Activated CD4-positive, alpha-beta memory T cell treated with anti-CD3 and anti-CD28 coated beads for 36 hours (primary cell): ENCODE measurements around the gene IPO4. TPM values are rescaled to one million over a fixed set of nuclear protein-coding genes. Genes with fewer than 3 reads are reported as not detected.
"Not testable (repeated sequence)": the region's sequence is repeated elsewhere in the genome, so short reads cannot be mapped to it uniquely, and the experiment has no call there.

Source experiments
- CTCF ChIA-PET: fragments of 350-600 bp; sonication (Branson Sonifier 250); formaldehyde crosslinking; loops from one replicate; lab custom pipeline; 2021; ENCODE audit warnings: antibody characterized with exemption, inconsistent platforms; lab: Charles Lee
- POLR2A ChIA-PET: fragments of 350-600 bp; sonication (Branson Sonifier 250); formaldehyde crosslinking; loops from one replicate; lab custom pipeline; 2021; ENCODE audit warnings: antibody characterized with exemption; lab: Charles Lee
- DNase-seq: peaks from one replicate; pipeline ENCODE4 v3.0.0-alpha.2; 2020
- H3K27ac Mint-ChIP-seq: one replicate; pipeline ENCODE4 v1.8.0; 2021; ENCODE audit warnings: mixed read lengths
- H3K27me3 Mint-ChIP-seq: one replicate; pipeline ENCODE4 v1.8.0; 2021; ENCODE audit warnings: mixed read lengths
- H3K36me3 Mint-ChIP-seq: one replicate; pipeline ENCODE4 v1.8.0; 2021; ENCODE audit warnings: mixed read lengths
- H3K4me1 Mint-ChIP-seq: one replicate; pipeline ENCODE4 v1.8.0; 2021; ENCODE audit warnings: low read depth, mixed read lengths
- H3K4me3 Mint-ChIP-seq: one replicate; pipeline ENCODE4 v1.8.0; 2021; ENCODE audit warnings: mild to moderate bottlenecking, mixed read lengths
- H3K9me3 Mint-ChIP-seq: one replicate; pipeline ENCODE4 v1.8.0; 2021; ENCODE audit warnings: mixed read lengths
- intact Hi-C: fragments of 100-400 bp; cut with micrococcal nuclease; formaldehyde crosslinking; loops from one replicate; pipeline ENCODE4 v1.15.1; 2023
- total RNA-seq, 2 experiments: library from RNA; stranded (reverse); gene quantifications; one replicate each; pipeline ENCODE4 v1.2.3, GENCODE V29; 2021

The IPO4 gene
- total RNA-seq, 2 experiments from 2014 or later: 69.5 to 72.6 TPM

- ChIA-PET CTCF (interaction anchor here (0.8 to 8.0 kb wide), 4 partner anchors 10 to 101 kb away, joined by 3 to 37 read pairs (median 12); partner anchors contain the start of genes CIDEB and TINF2), POLR2A (interaction anchor here (0.9 to 2.3 kb wide), 5 partner anchors 10 to 71 kb away, joined by 3 to 17 read pairs (median 4); partner anchors contain the start of genes IRF9, MDP1 and TINF2)
- Mint-ChIP-seq H3K9me3 (no peaks in the 10 kb centered on the region), H3K27ac (peak within 1 kb of the TSS; percentile 90), H3K4me1 (peaks cover 56% of the 10 kb centered on the region), H3K4me3 (peak within 1 kb of the TSS; percentile 93), H3K27me3 (no peaks in the 10 kb centered on the region), H3K36me3 (peaks cover 35% of the 10 kb centered on the region)
- peak; percentile 43 for DNase-seq
- intact Hi-C loops: loop anchor here (1.0 to 2.0 kb wide), 9 partner anchors 9 to 210 kb away; partner anchors contain the start of genes CARMIL3, CHMP4A, IPO4 and IRF9
Observed at GRCh38 chr14:24232645-24233537, 44.3 kb upstream of the IPO4 start, which contains the start of gene GMPR2. GMPR2 (plus strand) TSS chr14:24232929; CDS start chr14:24233254, 325 bp downstream.

DNA sequence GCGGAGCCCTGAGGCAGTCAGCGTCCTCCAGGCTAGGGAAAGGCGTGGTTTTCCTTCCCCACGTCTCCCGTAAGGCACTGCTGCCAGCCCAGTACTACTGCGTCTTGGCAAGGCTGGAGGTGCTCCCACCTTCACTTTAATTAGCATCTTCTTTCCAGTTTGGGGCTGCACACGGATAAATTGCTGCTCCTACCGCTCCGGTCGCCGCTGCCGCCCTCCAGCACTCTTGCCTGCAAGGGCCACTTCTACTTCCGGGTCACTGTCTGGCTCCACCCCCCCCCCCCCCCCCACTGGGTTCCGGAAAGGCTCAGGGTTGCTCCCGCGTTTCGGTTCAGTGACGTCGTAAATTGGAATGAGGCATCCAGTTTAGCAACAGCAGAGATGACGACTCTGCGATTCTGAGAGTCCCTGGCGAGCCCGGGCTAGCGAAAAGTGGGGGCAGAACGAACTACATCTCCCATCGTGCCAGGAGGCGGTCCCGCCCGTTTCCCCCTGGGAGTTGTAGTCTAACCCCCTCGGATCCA, 43.6 kb upstream of the IPO4 start, which contains the start of gene NEDD8:
Gene NEDD8, minus strand, starts transcription at position 247 of the 524 bp plus-strand sequence. Its CDS starts 100 bp downstream, at position 147.
- DNase-seq: peak; percentile 96
- Mint-ChIP-seq H3K36me3 (peaks cover 33% of the 10 kb centered on the region), H3K27me3 (no peaks in the 10 kb centered on the region), H3K4me3 (peak within 1 kb of the TSS; percentile 93), H3K9me3 (no peaks in the 10 kb centered on the region), H3K27ac (peak within 1 kb of the TSS; percentile 90), H3K4me1 (peaks cover 55% of the 10 kb centered on the region)
- CTCF ChIA-PET: interaction anchor here (1.8 to 8.0 kb wide), 3 partner anchors 10 to 75 kb away, joined by 7 to 37 read pairs (median 18); partner anchors contain the start of genes CIDEB and TINF2
- POLR2A ChIA-PET: interaction anchor here (0.9 to 2.3 kb wide), 3 partner anchors 10 to 18 kb away, joined by 3 to 17 read pairs (median 4); partner anchors contain the start of genes MDP1 and TINF2
- intact Hi-C loops: loop anchor here (1.0 to 2.0 kb wide), 9 partner anchors 10 to 211 kb away; partner anchors contain the start of genes CARMIL3, CHMP4A, IPO4 and IRF9

DNA sequence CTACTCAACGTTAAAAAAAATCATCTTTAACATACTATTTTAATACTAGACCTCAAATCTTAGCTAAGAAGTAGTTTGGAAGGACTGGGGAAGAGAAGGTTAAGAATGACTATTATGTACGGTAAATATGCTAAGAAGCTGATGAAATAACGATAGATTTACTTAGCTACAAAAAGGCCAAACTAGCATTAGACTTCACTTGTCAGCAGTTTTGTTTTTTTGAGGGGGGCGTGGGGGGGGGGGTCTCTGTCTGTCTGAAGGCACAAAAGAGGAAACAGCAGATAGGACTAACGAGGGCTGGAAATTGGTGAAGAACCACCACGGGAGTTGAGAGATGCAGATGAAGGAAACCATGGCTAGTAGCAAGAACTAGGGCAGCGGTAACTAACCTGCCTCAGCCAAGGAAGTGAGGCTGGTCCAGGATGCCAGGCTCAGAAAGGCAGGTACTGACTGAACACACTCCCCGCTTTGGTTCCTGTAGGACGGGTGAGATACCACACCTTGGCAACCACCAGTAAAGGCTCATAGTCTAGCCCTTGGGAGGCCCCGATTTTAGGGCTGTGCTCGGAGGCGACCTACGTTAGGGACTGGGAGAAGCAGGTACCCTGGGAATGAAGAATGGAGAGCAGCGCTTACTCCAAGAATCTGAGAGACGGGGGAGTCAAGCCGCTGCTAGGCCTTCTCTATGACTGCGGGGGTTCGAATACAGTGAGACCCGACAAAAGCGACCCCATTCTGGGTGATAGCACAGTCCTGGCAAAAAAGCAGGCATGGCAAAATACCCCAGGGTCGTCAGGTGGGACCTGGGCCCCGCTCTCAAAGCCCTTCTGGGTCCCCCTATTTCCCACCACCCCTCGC, 42.9 kb upstream of the IPO4 start:
- CTCF ChIA-PET: interaction anchor here (0.6 to 1.7 kb wide), 6 partner anchors 11 to 80 kb away, joined by 3 to 7 read pairs (median 6); partner anchors contain the start of genes LTB4R, MDP1 and TINF2
- intact Hi-C loops: loop anchor here (1.0 to 2.0 kb wide), 9 partner anchors 11 to 211 kb away; partner anchors contain the start of genes CARMIL3, CHMP4A, IPO4 and IRF9
- H3K36me3 Mint-ChIP-seq: peaks cover 32% of the 10 kb centered on the region
- H3K4me3 Mint-ChIP-seq: peak overlapping the region; percentile 93
- peak overlapping the region; percentile 90 for H3K27ac Mint-ChIP-seq
- H3K9me3 Mint-ChIP-seq: no peaks in the 10 kb centered on the region
- H3K4me1 Mint-ChIP-seq: peaks cover 58% of the 10 kb centered on the region
- POLR2A ChIA-PET: interaction anchor here (0.8 kb wide), 1 partner anchor 16 kb away, joined by 3 read pairs; the partner anchor contains the start of gene MDP1
- peak; percentile 51 for DNase-seq
- no peaks in the 10 kb centered on the region for H3K27me3 Mint-ChIP-seq

GRCh38 chr14:24228902-24229301, 40.3 kb upstream of the IPO4 start:
- CTCF ChIA-PET: interaction anchor here (1.0 to 2.2 kb wide), 3 partner anchors 9 to 68 kb away, joined by 3 to 7 read pairs (median 4); partner anchors contain the start of gene MDP1
- Mint-ChIP-seq H3K36me3 (peaks cover 17% of the 10 kb centered on the region), H3K4me3 (no peak overlapping the region)

DNA sequence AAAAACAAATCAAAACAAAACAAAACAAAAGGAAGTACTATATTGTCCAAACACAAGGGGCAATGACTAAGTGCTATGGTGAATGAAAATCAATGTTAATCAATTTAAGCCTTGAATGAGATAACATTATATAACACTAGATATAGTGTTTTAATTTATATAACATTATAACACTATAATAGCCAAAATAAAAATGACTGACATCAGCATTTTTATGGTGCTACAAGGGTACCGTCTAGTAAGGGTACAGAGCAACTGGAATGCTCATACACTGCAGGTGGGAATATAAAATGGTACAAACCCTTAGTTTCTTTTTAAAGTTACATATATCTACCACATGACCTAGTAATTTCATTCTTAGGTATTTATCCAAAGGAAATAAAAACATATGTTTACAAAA, 37.9 kb upstream of the IPO4 start:
- POLR2A ChIA-PET: no interaction called here
- CTCF ChIA-PET: no interaction called here
- no peaks in the 10 kb centered on the region for H3K9me3 Mint-ChIP-seq
- intact Hi-C loops: no loop called here
- peaks cover 14% of the 10 kb centered on the region for H3K36me3 Mint-ChIP-seq
- no peak for DNase-seq
- no peaks in the 10 kb centered on the region for H3K27me3 Mint-ChIP-seq
- peaks cover 37% of the 10 kb centered on the region for H3K4me1 Mint-ChIP-seq
- no peak overlapping the region for H3K4me3 Mint-ChIP-seq
- no peak overlapping the region for H3K27ac Mint-ChIP-seq

More at GRCh38 chr14:24228902-24229301, 40.3 kb upstream of the IPO4 start:
- DNase-seq: no peak
- H3K27ac Mint-ChIP-seq: no peak overlapping the region
- POLR2A ChIA-PET: no interaction called here
- intact Hi-C loops: no loop called here
- no peaks in the 10 kb centered on the region for H3K27me3 Mint-ChIP-seq
- no peaks in the 10 kb centered on the region for H3K9me3 Mint-ChIP-seq
- peaks cover 43% of the 10 kb centered on the region for H3K4me1 Mint-ChIP-seq

DNA sequence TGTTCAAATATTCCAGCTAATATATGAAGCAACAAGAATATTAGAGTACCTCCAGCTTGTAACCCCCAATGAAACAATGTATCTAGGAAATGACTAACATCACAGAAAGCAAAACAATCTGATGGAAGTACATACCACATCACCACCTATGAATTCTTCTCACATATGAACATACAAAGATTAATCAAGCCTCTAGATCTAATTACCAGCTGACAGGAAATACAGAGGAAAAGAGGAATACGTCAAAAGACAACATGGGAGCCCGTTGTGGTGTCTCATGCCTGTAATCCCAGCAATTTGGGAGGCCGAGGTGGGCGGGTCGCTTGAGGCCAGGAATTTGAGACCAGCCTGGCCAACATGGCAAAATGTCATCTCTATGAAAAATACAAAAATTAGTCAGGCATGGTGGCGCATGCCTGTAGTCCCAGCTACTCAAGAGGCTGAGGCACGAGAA, 36.0 kb upstream of the IPO4 start:
- intact Hi-C loops: no loop called here
- H3K4me1 Mint-ChIP-seq: peaks cover 25% of the 10 kb centered on the region
- POLR2A ChIA-PET: interaction anchor here (1.1 to 1.3 kb wide), 2 partner anchors 9 to 11 kb away, joined by 3 read pairs; partner anchors contain the start of genes CHMP4A and MDP1

DNA sequence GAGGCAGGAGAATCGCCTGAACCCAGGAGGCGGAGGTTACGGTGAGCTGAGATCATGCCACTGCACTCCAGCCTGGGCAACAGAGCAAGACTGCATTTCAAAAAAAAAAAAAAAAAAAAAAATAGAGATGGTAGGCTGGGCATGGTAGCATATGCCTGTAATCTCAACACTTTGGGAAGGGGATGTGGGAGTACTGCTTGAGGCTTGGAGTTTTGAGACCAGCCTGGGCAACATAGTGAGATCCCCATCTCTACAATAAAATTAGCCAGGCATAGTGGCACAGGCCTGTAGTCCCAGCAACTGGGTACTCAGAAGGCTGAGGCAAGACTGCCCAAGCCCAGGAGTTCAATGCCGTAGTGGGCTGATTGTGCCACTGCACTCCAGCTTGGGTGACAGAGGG, 34.4 kb upstream of the IPO4 start:
- CTCF ChIA-PET, intact Hi-C loops, H3K4me3 Mint-ChIP-seq, H3K36me3 Mint-ChIP-seq, DNase-seq, H3K27ac Mint-ChIP-seq, H3K9me3 Mint-ChIP-seq, H3K27me3 Mint-ChIP-seq: not testable (repeated sequence)
- H3K4me1 Mint-ChIP-seq: peaks cover 18% of the 10 kb centered on the region
- POLR2A ChIA-PET: interaction anchor here (0.6 kb wide), 1 partner anchor 62 kb away, joined by 4 read pairs; the partner anchor contains the start of gene IRF9

More for the DNA sequence above, 36.0 kb upstream of the IPO4 start:
- no peak for DNase-seq
- H3K9me3 Mint-ChIP-seq: no peaks in the 10 kb centered on the region
- no peak overlapping the region for H3K4me3 Mint-ChIP-seq
- no peaks in the 10 kb centered on the region for H3K27me3 Mint-ChIP-seq
- peak overlapping the region; percentile 35 for H3K27ac Mint-ChIP-seq
- CTCF ChIA-PET: interaction anchor here (1.4 to 1.6 kb wide), 2 partner anchors 9 to 84 kb away, joined by 3 to 8 read pairs; partner anchors contain the start of genes CIDEB and MDP1
- H3K36me3 Mint-ChIP-seq: peaks cover 13% of the 10 kb centered on the region

DNA sequence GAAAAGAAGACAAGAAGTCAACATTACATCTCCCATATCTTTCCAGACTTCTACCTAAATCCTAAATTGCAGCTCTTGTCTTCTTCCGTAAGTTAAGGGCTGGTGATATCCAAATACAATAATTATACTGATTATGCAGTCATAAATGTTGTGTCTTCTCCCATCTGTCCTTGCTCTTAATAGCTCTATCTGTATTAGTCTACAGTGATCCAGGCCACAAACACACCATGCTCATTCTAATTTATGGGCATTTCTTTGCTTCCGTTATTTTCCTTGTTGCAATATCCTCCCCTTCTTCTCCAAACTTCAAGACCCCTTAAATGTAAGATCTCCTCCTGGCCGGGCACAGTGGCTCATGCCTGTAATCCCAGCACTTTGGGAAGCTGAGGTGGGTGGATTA, 30.9 kb upstream of the IPO4 start:
- ChIA-PET POLR2A (interaction anchor here (1.7 kb wide), 1 partner anchor 24 kb away, joined by 7 read pairs; the partner anchor contains the start of gene TM9SF1), CTCF (interaction anchor here (0.5 to 1.9 kb wide), 9 partner anchors 9 to 218 kb away, joined by 3 to 9 read pairs (median 4); partner anchors contain the start of genes CIDEB, RABGGTA and TINF2)
- Mint-ChIP-seq H3K4me3 (no peak overlapping the region), H3K27me3 (no peaks in the 10 kb centered on the region), H3K9me3 (no peaks in the 10 kb centered on the region), H3K36me3 (peaks cover 7% of the 10 kb centered on the region), H3K27ac (no peak overlapping the region), H3K4me1 (peaks cover 17% of the 10 kb centered on the region)
- intact Hi-C loops: no loop called here
- no peak for DNase-seq

DNA sequence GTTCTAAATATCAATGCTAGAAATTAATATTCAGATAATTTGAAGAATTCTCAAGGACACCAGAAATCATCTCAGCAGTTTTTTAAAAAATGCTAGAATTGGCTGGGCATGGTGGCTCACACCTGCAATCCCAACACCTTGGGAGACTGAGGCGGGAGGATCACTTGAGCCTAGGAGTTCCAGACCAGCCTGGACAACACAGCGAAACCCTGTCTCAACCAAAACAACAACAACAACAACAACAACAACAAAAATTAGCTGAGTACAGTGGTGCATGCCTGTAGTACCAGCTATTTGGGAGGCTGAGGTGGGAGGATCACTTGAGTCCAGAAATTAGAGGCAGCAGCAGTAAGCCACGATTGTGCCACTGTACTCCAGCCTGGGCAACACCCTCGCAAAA, 30.5 kb upstream of the IPO4 start:
- Mint-ChIP-seq H3K4me1 (peaks cover 20% of the 10 kb centered on the region), H3K4me3 (no peak overlapping the region), H3K27ac (no peak overlapping the region), H3K36me3 (peaks cover 5% of the 10 kb centered on the region), H3K27me3 (no peaks in the 10 kb centered on the region), H3K9me3 (no peaks in the 10 kb centered on the region)
- ChIA-PET CTCF (interaction anchor here (1.1 to 1.9 kb wide), 6 partner anchors 9 to 89 kb away, joined by 3 to 9 read pairs (median 6); partner anchors contain the start of genes CIDEB, RABGGTA and TINF2), POLR2A (interaction anchor here (1.7 kb wide), 1 partner anchor 24 kb away, joined by 7 read pairs; the partner anchor contains the start of gene TM9SF1)
- intact Hi-C loops: no loop called here
- no peak for DNase-seq

DNA sequence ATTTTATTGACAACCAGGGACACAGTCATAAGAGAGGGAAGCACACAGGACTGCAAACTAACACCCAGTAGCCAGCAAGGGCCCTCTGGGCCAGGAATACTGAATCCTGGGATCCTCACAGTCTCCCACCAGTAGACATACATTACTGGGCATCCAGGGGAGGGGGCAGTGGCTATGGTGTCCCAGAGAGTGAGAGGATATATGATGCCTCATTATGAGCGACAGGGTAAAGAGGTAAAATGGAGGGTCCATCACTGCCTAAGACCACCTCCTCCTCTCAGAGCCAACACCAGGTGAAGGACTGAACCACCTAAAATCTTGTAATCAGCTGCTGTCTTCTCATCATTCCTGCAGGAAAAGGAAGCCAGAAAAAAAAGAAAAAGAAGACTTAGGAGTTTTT, 28.3 kb upstream of the IPO4 start:
- H3K27ac Mint-ChIP-seq: not testable (repeated sequence)
- intact Hi-C loops: loop anchor here (1.0 kb wide), 1 partner anchor 80 kb away; no protein-coding TSS in a partner anchor
- peaks cover 13% of the 10 kb centered on the region for H3K36me3 Mint-ChIP-seq

More for the DNA sequence above, 28.3 kb upstream of the IPO4 start:
- CTCF ChIA-PET: interaction anchor here (0.9 to 4.6 kb wide), 5 partner anchors 8 to 91 kb away, joined by 3 to 39 read pairs (median 21); partner anchors contain the start of genes CIDEB, DHRS1, NOP9 and TINF2
- POLR2A ChIA-PET: interaction anchor here (1.6 to 2.6 kb wide), 2 partner anchors 21 to 56 kb away, joined by 4 to 20 read pairs; partner anchors contain the start of genes IRF9 and TM9SF1
- H3K4me3 Mint-ChIP-seq, H3K27me3 Mint-ChIP-seq, H3K9me3 Mint-ChIP-seq, DNase-seq: not testable (repeated sequence)
- peaks cover 35% of the 10 kb centered on the region for H3K4me1 Mint-ChIP-seq
